Keratinocyte (primary cell): ENCODE data around the gene RGMA. TPM values are rescaled to one million over a fixed set of nuclear protein-coding genes. Genes with fewer than 3 reads are reported as not detected.

Experiments used
- DNase-seq: peaks from one replicate; pipeline ENCODE4 v3.0.0-alpha.2; 2011; ENCODE audit warnings: low read depth, missing footprints, low spot score
- FAIRE-seq: peaks from 2 replicates; lab custom pipeline; 2011; peaks lifted over from hg19 to GRCh38; lab: Jason Lieb, UNC
- H2AFZ ChIP-seq: 2 replicates; pipeline ENCODE4 v1.6.0; 2012; ENCODE audit warnings: low read length, control low read depth, inconsistent platforms; ENCODE audit not compliant: control insufficient read depth
- H3K27ac ChIP-seq: 2 replicates; pipeline ENCODE4 v1.5.1; 2011; ENCODE audit warnings: low read length; ENCODE audit not compliant: control insufficient read depth, insufficient read depth
- H3K27me3 ChIP-seq: 3 replicates; pipeline ENCODE4 v1.6.0; 2011; ENCODE audit warnings: low read length; ENCODE audit not compliant: control insufficient read depth, insufficient read depth; ENCODE audit errors: extremely low read depth
- H3K36me3 ChIP-seq, 2 experiments: 2 replicates in 1 of 2; 3 replicates in 1 of 2; pipeline ENCODE4 v1.5.1; 2011; ENCODE audit warnings: low read length in 2 of 2, mild to moderate bottlenecking in 1 of 2; ENCODE audit not compliant: control insufficient read depth in 2 of 2, insufficient read depth in 2 of 2; ENCODE audit errors: extremely low read depth in 1 of 2
- H3K4me1 ChIP-seq: 3 replicates; pipeline ENCODE4 v1.5.1; 2011; ENCODE audit warnings: low read length; ENCODE audit not compliant: control insufficient read depth, insufficient read depth; ENCODE audit errors: extremely low read depth
- H3K4me2 ChIP-seq: 3 replicates; pipeline ENCODE4 v1.6.0; 2011; ENCODE audit warnings: low read depth, low read length; ENCODE audit not compliant: control insufficient read depth, insufficient read depth; ENCODE audit errors: extremely low read depth
- H3K4me3 ChIP-seq, 3 experiments: fragments of 200-600 bp in 1 of 3; sonication (generic) in 1 of 3; 2 replicates in 2 of 3; 3 replicates in 1 of 3; pipeline ENCODE4 v1.5.1; 2011 to 2016; ENCODE audit warnings: low read length in 3 of 3, mild to moderate bottlenecking in 3 of 3, control low read depth in 2 of 3, inconsistent platforms in 1 of 3, low read depth in 1 of 3, mixed read lengths in 1 of 3, mixed run types in 1 of 3, moderate library complexity in 1 of 3; ENCODE audit not compliant: control insufficient read depth in 2 of 3, insufficient read depth in 2 of 3; ENCODE audit errors: extremely low read depth in 1 of 3
- H3K79me2 ChIP-seq: 2 replicates; pipeline ENCODE4 v1.6.0; 2012; ENCODE audit warnings: low read length; ENCODE audit not compliant: control insufficient read depth, insufficient read depth
- H3K9ac ChIP-seq: 3 replicates; pipeline ENCODE4 v1.6.0; 2011; ENCODE audit warnings: low read length; ENCODE audit not compliant: control insufficient read depth, insufficient read depth; ENCODE audit errors: extremely low read depth
- H3K9me1 ChIP-seq: 3 replicates; pipeline ENCODE4 v1.6.0; 2011; ENCODE audit warnings: low read length; ENCODE audit not compliant: control insufficient read depth, insufficient read depth; ENCODE audit errors: extremely low read depth
- H3K9me3 ChIP-seq: 2 replicates; pipeline ENCODE4 v1.5.1; 2012; ENCODE audit warnings: low read depth, low read length; ENCODE audit not compliant: control insufficient read depth
- H4K20me1 ChIP-seq: 3 replicates; pipeline ENCODE4 v1.6.0; 2011; ENCODE audit warnings: low read length; ENCODE audit not compliant: control insufficient read depth, insufficient read depth; ENCODE audit errors: extremely low read depth
- CTCF ChIP-seq, 3 experiments: IDR thresholded peaks in 1 of 3; conservative IDR thresholded peaks in 1 of 3; optimal IDR thresholded peaks in 1 of 3; 2 replicates in 2 of 3; 3 replicates in 1 of 3; pipeline versions ENCODE3 to v1.5.1; 2011; ENCODE audit warnings: low read length in 3 of 3, mild to moderate bottlenecking in 3 of 3, moderate library complexity in 2 of 3, control low read depth in 1 of 3, inconsistent platforms in 1 of 3; ENCODE audit not compliant: insufficient read depth in 2 of 3; ENCODE audit errors: extremely low read depth in 1 of 3
- EZH2 ChIP-seq: IDR thresholded peaks from one replicate; pipeline ENCODE4 v1.6.1; 2012; ENCODE audit warnings: inconsistent platforms, mild to moderate bottlenecking, low read length, moderate library complexity
- dilution Hi-C: fragments of 300-500 bp; cut with MboI; formaldehyde crosslinking; loops from one replicate; pipeline ENCODE4 v1.7.0; 2020; ENCODE audit warnings: low sequenced_read_pairs; ENCODE audit not compliant: extremely low pct_ligation_motif_present
- polyA plus RNA-seq, 5 experiments: library from polyadenylated mRNA; depleted of rRNA in 3 of 5; stranded (reverse) in 3 of 5; stranded (forward) in 1 of 5; unstranded in 1 of 5; fragments of >200 nt; gene quantifications; 1 replicate in 1 of 5; 2 replicates in 3 of 5; 3 replicates in 1 of 5; pipeline versions ENCODE4 v1.2.1 to v1.2.3, GENCODE V29; 2011 to 2012; ENCODE audit warnings: missing spikeins in 2 of 5, low read depth in 1 of 5, low replicate concordance in 1 of 5

RGMA gene
- polyA plus RNA-seq, 1 donor (not counting 4 experiments of a cell fraction or from before 2014, with no cell fraction given) = 0.18 TPM

- no peak overlapping the region for H3K27ac ChIP-seq
- no peak for FAIRE-seq
Measured at GRCh38 chr15:93066834-93067648, 22.0 kb downstream of the RGMA start.

GRCh38 chr15:93066224-93066681 is 22.8 kb downstream of the RGMA start:
- DNase-seq = no peak
- no peak overlapping the region for H3K4me3 ChIP-seq
- H3K9me1 ChIP-seq = no peaks in the 10 kb centered on the region
- peaks cover 20% of the 10 kb centered on the region for H3K4me1 ChIP-seq
- no peak overlapping the region for H3K9ac ChIP-seq
- no peaks in the 10 kb centered on the region for H3K79me2 ChIP-seq
- no peaks in the 10 kb centered on the region for H3K9me3 ChIP-seq
- peaks cover 11% of the 10 kb centered on the region for H3K27me3 ChIP-seq
- H2AFZ ChIP-seq = no peak overlapping the region
- dilution Hi-C loops = no loop called here
- no peak overlapping the region for H3K4me2 ChIP-seq
- H3K36me3 ChIP-seq = no peaks in the 10 kb centered on the region
- FAIRE-seq = no peak
- no peak for TF ChIP-seq CTCF (optimal IDR thresholded peaks at IDR 0.05 in 1 of 3, IDR thresholded peaks at IDR 0.05 in 1 of 3, conservative IDR thresholded peaks at IDR 0.05 in 1 of 3; ENCODE audit: extremely low read depth in 1 of 3, insufficient read depth in 2 of 3, low read length in 3 of 3)
- no peak for TF ChIP-seq EZH2
- no peak overlapping the region for H3K27ac ChIP-seq
- H4K20me1 ChIP-seq = no peaks in the 10 kb centered on the region

More at GRCh38 chr15:93066834-93067648, 22.0 kb downstream of the RGMA start:
- dilution Hi-C loops = no loop called here
- peaks cover 19% of the 10 kb centered on the region for H3K27me3 ChIP-seq
- no peak for DNase-seq
- no peak overlapping the region for H3K9ac ChIP-seq
- H2AFZ ChIP-seq = no peak overlapping the region
- H3K4me3 ChIP-seq = no peak overlapping the region
- no peaks in the 10 kb centered on the region for H3K79me2 ChIP-seq
- no peak overlapping the region for H3K4me2 ChIP-seq
- H3K9me1 ChIP-seq = no peaks in the 10 kb centered on the region
- H3K9me3 ChIP-seq = no peaks in the 10 kb centered on the region
- no peak for TF ChIP-seq EZH2
- TF ChIP-seq CTCF (optimal IDR thresholded peaks at IDR 0.05 in 1 of 3, IDR thresholded peaks at IDR 0.05 in 1 of 3, conservative IDR thresholded peaks at IDR 0.05 in 1 of 3; ENCODE audit: extremely low read depth in 1 of 3, insufficient read depth in 2 of 3, low read length in 3 of 3) = no peak
- no peaks in the 10 kb centered on the region for H4K20me1 ChIP-seq
- H3K36me3 ChIP-seq = no peaks in the 10 kb centered on the region
- H3K4me1 ChIP-seq = peaks cover 20% of the 10 kb centered on the region
